ENCODE results near the gene ERGIC3.

DNA sequence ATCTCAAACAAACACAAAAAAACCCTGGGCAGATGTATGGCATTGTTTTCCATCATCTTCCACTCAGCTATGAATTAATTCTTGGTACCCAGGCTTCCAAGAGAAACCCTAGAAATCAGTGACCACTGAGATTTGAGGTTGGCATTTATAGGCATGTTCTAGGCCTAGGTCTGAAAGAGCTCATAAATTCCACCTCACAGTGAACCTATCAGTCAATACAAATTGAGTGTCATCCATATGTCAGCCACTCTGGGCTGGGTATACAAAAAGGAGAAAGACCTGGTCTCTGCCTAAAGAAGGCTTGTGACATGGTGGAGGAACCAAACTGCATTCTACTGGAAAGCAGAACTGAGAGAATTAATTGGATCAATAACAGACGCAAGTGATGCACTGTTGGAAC lies 42.6 kb upstream of the ERGIC3 start:
- TF ChIP-seq, protein P1, sequence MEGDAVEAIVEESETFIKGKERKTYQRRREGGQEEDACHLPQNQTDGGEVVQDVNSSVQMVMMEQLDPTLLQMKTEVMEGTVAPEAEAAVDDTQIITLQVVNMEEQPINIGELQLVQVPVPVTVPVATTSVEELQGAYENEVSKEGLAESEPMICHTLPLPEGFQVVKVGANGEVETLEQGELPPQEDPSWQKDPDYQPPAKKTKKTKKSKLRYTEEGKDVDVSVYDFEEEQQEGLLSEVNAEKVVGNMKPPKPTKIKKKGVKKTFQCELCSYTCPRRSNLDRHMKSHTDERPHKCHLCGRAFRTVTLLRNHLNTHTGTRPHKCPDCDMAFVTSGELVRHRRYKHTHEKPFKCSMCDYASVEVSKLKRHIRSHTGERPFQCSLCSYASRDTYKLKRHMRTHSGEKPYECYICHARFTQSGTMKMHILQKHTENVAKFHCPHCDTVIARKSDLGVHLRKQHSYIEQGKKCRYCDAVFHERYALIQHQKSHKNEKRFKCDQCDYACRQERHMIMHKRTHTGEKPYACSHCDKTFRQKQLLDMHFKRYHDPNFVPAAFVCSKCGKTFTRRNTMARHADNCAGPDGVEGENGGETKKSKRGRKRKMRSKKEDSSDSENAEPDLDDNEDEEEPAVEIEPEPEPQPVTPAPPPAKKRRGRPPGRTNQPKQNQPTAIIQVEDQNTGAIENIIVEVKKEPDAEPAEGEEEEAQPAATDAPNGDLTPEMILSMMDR (IDR thresholded peaks at IDR 0.05): no peak
- TF ChIP-seq TCF7L2 (IDR thresholded peaks at IDR 0.05; ENCODE audit: low read depth, low read length) (no peak), POLR2AphosphoS5 (IDR thresholded peaks at IDR 0.05; ENCODE audit: low read depth, low read length) (no peak), SIN3A (IDR thresholded peaks at IDR 0.05; ENCODE audit: borderline replicate concordance, insufficient read depth, low read depth, low read length) (no peak)

Measured in Panc1 (cell line).